ENCODE measurements around the gene HMOX1.
"Not testable (repeated sequence)": the region's sequence is repeated elsewhere in the genome, so short reads cannot be mapped to it uniquely, and the experiment has no call there.

HMOX1 gene

GRCh38 chr22:35381424-35382009, 621 bp downstream of the HMOX1 start:
- DNase-seq = no peak

DNA sequence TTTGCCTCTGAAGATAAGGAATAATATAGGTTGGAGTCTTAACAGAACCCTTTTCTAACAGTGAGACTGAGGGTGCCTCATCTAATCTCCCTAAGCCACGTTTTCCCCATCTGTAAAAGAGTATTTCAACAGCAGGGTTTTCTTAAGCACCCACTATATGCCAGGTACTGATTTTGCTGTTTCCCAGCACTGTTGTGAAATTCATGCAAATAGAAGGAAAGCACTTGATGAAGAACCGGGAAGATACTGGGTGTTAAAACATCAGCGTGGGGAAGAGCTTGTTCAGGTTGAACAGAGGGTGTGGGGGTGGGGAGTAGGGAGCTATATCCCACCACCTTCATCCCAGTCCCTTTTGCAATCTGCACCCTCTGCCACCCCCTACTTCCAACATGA, 2.8 kb downstream of the HMOX1 start:
- DNase-seq = no peak

GRCh38 chr22:35384527-35384926, 3.6 kb downstream of the HMOX1 start:
- no peak for DNase-seq

- DNase-seq = no peak
Measured at GRCh38 chr22:35384975-35385588, 4.2 kb downstream of the HMOX1 start.

- no peak for DNase-seq
Measured at GRCh38 chr22:35386670-35387288, 5.9 kb downstream of the HMOX1 start.

DNA sequence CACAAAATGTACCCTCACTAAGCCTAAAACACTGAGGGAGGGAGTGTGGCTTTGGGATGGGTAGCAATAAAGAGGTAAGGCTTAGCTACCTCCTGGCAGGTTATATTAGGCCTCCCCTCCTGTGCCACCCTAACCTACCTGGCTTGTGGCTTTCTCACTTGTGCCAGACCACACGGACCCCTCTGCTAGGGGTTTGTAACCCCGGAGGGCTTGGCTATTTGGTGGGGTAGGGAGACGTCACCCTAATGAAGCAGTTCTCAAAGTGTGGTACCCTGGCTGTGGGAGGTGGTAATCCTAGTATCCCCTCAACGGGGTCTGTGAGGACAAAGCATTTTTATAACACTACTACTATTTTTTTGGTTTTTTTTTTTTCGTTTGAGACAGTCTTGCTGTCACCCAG, 10.0 kb downstream of the HMOX1 start:
- no peak for DNase-seq

DNA sequence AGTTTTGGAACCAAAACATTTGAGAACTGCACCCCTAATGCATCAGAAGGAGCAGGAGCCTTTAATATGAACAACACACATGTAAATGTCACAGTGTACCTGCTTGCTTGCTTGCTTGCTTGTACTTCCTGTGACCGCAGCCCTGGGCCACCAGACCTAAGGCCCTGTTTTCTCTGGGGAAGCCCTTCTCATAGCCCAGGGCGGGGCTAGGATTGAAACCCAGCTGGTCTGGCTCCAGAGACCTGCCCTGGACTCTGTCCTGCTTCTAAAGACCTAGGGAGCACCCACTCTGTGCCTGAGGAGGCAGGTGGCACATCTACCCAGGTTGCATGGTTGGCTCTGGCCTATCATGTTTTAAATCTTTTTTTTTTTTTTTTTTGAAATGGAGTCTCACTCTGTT, 11.5 kb downstream of the HMOX1 start:
- DNase-seq = no peak

DNA sequence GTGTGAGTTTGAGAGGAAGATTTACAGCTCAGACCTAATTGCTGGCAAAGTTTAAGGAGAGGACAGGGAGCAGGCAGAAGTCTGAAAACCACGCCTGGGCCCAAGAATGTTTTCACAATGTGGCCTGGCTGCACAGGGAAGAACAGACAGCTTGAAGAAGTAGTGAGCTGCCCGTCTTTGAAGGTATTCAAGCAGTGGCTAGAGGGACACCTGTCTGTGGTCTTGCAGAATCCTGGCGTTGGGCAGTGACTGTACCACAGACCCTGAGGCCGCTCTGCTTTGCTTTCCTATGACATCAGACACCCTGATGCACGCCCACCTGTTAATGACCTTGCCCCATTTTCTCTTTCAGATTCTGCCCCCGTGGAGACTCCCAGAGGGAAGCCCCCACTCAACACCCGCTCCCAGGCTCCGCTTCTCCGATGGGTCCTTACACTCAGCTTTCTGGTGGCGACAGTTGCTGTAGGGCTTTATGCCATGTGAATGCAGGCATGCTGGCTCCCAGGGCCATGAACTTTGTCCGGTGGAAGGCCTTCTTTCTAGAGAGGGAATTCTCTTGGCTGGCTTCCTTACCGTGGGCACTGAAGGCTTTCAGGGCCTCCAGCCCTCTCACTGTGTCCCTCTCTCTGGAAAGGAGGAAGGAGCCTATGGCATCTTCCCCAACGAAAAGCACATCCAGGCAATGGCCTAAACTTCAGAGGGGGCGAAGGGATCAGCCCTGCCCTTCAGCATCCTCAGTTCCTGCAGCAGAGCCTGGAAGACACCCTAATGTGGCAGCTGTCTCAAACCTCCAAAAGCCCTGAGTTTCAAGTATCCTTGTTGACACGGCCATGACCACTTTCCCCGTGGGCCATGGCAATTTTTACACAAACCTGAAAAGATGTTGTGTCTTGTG, 12.5 kb downstream of the HMOX1 start:
- DNase-seq = no peak

- DNase-seq = no peak
Measured at GRCh38 chr22:35394011-35394312, 13.1 kb downstream of the HMOX1 start.

- no peak for DNase-seq
Measured at GRCh38 chr22:35394810-35395563, 14.1 kb downstream of the HMOX1 start.

GRCh38 chr22:35396622-35397021, 15.7 kb downstream of the HMOX1 start:
- DNase-seq = not testable (repeated sequence)

DNA sequence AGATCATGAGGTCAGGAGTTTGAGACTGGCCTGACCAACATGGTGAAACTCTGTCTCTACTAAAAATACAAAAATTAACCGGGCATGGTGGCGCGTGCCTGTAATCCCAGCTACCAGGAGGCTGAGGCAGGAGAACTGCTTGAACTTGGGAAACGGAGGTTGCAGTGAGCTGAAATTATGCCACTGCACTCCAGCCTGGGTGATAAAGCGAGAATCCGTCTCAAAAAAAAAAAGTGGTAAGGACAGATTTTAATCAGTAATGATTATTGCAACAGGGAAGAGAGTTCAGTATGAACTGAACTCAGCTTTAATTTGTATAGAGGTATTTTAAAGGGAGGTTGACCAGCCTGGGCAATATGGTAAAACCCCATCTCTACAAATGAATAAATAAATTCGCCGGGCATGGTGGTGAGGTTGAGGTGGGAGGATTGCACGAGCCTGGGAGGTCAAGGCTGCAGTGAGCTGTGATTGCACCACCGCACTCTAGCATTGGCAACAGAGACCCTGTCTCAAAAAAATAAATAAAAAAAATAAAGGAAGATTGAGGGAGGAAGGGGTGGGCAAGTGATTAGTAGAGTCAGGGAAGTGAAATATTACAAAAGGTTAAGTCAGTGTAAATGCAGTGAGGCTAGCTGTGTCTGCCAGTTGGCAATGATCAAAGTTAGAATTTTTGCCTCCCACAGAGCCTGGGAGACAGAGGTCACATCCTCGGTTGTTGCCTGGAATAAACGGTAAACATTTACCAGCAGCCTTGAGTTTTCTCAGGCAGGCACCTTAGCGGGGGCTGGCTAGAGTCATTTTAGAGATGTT, 16.4 kb downstream of the HMOX1 start:
- DNase-seq = no peak

GRCh38 chr22:35398591-35398973, 17.7 kb downstream of the HMOX1 start:
- no peak for DNase-seq

DNA sequence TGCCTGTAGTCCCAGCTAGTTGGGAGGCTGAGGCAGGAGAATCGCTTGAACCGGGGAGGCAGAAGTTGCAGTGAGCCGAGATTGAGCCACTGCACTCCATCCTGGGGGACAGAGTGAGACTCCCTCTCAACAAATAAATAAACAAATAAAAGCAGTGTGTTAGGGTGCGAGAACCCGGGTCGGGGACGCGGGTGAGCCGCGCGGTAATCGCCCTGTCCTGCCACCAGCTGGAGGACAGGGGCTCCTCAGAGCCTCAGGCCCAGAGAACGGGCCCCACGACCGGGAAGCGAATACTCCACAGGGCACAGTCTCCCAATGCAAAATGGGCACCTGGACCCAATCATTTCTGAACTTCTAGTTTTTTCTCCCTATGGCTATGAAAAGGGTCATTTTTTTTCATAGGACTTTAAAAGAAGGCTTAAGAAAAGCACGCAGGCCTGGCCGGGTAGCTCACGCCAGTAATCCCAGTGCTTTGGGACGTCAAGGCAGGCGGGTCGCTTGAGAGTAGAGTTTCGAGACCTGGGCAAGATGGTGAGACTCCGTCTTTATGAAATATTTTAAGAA, 18.3 kb downstream of the HMOX1 start:
- DNase-seq = no peak

DNA sequence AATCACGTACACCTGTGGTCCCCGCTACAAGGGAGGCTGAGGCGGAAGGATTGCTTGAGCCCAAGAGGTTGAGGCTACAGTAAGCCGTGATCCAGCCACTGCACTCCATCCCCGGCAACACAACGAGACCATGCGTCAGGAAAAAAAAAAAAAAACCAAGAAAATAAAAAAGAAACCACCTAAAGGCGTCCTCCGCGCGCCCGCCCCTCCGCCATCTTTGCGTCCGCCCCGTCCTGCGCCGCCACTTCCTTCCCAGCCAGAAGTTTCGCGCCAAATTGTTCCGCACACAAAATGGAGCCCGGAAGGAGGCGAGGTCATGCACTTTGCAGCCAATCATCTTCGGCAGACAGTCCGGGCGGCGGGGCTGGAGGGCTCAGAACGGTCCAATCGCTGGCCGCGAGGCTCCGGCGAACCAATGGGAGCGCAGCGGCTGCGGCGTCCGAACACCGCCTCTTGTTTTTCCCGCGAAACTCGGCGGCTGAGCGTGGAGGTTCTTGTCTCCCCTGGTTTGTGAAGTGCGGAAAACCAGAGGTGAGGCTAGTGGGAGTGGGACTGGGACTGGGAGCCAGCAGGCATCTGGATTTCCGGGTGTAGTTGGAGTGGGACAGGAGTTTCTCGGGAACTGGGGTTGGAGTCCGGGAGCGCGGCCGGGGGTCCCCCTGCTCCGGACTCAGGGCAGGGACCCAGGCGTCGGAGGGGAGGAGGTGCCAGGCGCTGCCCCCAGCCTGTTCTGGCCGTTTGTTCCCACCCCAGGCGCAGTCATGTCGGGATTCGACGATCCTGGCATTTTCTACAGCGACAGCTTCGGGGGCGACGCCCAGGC, 19.0 kb downstream of the HMOX1 start, which contains the start of gene MCM5:
Gene MCM5, plus strand, starts transcription at position 463 of the 823 bp plus-strand sequence. Its CDS starts 299 bp downstream, at position 762.
- peak; percentile 97 for DNase-seq

DNA sequence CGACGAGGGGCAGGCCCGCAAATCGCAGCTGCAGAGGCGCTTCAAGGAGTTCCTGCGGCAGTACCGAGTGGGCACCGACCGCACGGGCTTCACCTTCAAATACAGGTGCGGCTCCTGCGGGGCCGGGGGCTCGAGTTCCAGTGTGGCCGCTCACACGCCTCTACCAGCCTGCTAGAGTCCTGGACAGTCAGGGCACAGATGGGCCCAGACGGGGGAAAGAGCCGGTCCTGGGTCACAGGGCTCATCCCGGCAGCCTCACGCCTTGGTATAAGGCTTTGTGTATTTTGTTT, 19.6 kb downstream of the HMOX1 start:
- DNase-seq = no peak

GRCh38 chr22:35401863-35402262, 21.0 kb downstream of the HMOX1 start:
- DNase-seq = no peak

DNA sequence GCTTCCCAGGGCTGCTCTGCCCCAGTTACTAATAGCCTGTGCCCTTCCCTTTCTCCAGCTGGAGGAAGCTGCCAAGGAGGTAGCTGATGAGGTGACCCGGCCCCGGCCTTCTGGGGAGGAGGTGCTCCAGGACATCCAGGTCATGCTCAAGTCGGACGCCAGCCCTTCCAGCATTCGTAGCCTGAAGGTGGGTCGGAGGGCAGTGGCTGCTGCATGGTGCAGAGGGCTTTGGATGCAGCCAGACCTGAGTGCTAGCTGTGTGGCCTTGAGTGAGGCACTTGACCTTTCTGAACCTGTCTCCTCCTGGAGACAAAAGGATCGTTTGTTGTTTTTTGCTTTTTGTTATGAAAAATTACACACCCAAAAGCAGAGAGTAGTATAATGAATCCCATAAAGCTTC, 22.5 kb downstream of the HMOX1 start:
- DNase-seq = no peak

DNA sequence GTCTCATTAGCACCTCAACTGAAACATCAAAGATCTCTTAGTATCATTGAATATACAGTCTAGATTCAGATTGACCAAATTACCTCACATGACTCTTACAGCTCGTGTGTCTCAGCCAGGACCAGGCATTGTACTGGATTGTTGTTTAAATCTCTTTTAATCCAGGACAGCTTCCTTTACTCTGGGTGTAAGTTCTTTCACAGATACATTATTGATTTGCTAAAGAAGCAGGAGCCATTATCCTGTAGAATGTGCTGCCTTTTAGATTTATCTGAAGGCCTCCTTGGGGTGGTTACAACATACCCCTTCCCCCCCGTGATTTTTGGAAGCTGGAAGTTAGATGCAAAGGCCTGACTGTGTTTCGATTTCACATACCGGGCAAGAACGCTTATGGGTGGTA, 23.3 kb downstream of the HMOX1 start:
- DNase-seq = no peak

DNA sequence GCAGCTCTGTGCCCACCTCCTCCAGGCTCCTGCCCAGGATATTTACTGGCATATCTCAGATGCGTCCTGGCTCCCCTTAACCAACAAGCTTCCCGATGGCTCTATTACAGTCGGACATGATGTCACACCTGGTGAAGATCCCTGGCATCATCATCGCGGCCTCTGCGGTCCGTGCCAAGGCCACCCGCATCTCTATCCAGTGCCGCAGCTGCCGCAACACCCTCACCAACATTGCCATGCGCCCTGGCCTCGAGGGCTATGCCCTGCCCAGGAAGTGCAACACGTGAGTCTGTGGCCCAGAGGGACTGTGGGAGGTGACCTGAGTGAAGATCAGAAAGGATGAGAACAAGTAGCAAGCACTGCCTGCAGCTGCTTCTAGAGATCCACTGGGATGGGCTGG, 25.5 kb downstream of the HMOX1 start:
- DNase-seq = no peak

- no peak for DNase-seq
Measured at GRCh38 chr22:35407362-35407761, 26.5 kb downstream of the HMOX1 start.
